ENCODE data around the gene NAE1. TPM values are rescaled to one million over a fixed set of nuclear protein-coding genes. Genes with fewer than 3 reads are reported as not detected.

The NAE1 gene
- total RNA-seq, 1 experiment from 2014 or later: 146 TPM

GRCh38 chr16:66802159-66802558 is 28.6 kb downstream of the NAE1 start:
- H3K4me1 Mint-ChIP-seq (ENCODE audit: low read depth, unreplicated experiment): no peaks in the 10 kb centered on the region
- POLR2A ChIA-PET: interaction anchor here (0.6 kb wide), 1 partner anchor 31 kb away, joined by 3 read pairs; no protein-coding TSS in a partner anchor
- CTCF ChIA-PET: interaction anchor here (0.7 kb wide), 1 partner anchor 1015 kb away, joined by 3 read pairs; no protein-coding TSS in a partner anchor
- H3K36me3 Mint-ChIP-seq (ENCODE audit: insufficient read depth, unreplicated experiment): peaks cover 26% of the 10 kb centered on the region
- intact Hi-C loops (cut with micrococcal nuclease; ENCODE audit: unreplicated experiment): no loop called here
- H3K9me3 Mint-ChIP-seq (ENCODE audit: unreplicated experiment): no peaks in the 10 kb centered on the region
- H3K27me3 ChIP-seq (replicated peaks; ENCODE audit: control insufficient read depth, insufficient read depth, low read length): no peaks in the 10 kb centered on the region
- no TSS peak for BruUV-seq (replicated peaks)
- no peaks in the 10 kb centered on the region for H3K4me1 ChIP-seq
- no peaks in the 10 kb centered on the region for H3K27me3 Mint-ChIP-seq (ENCODE audit: insufficient read depth, unreplicated experiment)
- TF ChIP-seq CTCF (IDR thresholded peaks at IDR 0.05; ENCODE audit: insufficient read depth in 1 of 2, low read depth in 1 of 2, low read length in 1 of 2, severe bottlenecking in 1 of 2, unreplicated experiment in 1 of 2): no peak
- no peak overlapping the region for H3K27ac Mint-ChIP-seq (ENCODE audit: unreplicated experiment)
- no peak for DNase-seq
- H3K36me3 ChIP-seq (ENCODE audit: control insufficient read depth, insufficient read depth, low read length): no peaks in the 10 kb centered on the region; the same call in 1 of the 2 replicates
- no peak overlapping the region for H3K4me3 Mint-ChIP-seq (ENCODE audit: unreplicated experiment)
- H3K9me3 ChIP-seq: no peaks in the 10 kb centered on the region
- no peak overlapping the region for H3K4me3 ChIP-seq (ENCODE audit: low read depth, low read length)

GRCh38 chr16:66801320-66802105 is 29.3 kb downstream of the NAE1 start, which contains the start of gene TERB1:
Gene TERB1 (minus strand): TSS chr16:66801584. CDS start chr16:66796798, 4,786 bp downstream.
- no peak within 1 kb of the TSS for H3K27ac Mint-ChIP-seq (ENCODE audit: unreplicated experiment)
- CTCF ChIA-PET: interaction anchor here (0.5 to 0.7 kb wide), 2 partner anchors 1015 to 1221 kb away, joined by 3 to 4 read pairs; no protein-coding TSS in a partner anchor
- peaks cover 26% of the 10 kb centered on the region for H3K36me3 Mint-ChIP-seq (ENCODE audit: insufficient read depth, unreplicated experiment)
- H3K4me1 Mint-ChIP-seq (ENCODE audit: low read depth, unreplicated experiment): no peaks in the 10 kb centered on the region
- POLR2A ChIA-PET: interaction anchor here (0.6 kb wide), 1 partner anchor 30 kb away, joined by 3 read pairs; no protein-coding TSS in a partner anchor
- no peaks in the 10 kb centered on the region for H3K9me3 Mint-ChIP-seq (ENCODE audit: unreplicated experiment)
- TF ChIP-seq CTCF (IDR thresholded peaks at IDR 0.05; ENCODE audit: insufficient read depth in 1 of 2, low read depth in 1 of 2, low read length in 1 of 2, severe bottlenecking in 1 of 2, unreplicated experiment in 1 of 2): no peak
- Histone ChIP-seq H3K4me3 (ENCODE audit: low read depth, low read length) (no peak within 1 kb of the TSS), H3K9me3 (no peaks in the 10 kb centered on the region), H3K27me3 (replicated peaks; ENCODE audit: control insufficient read depth, insufficient read depth, low read length) (no peaks in the 10 kb centered on the region), H3K36me3 (ENCODE audit: control insufficient read depth, insufficient read depth, low read length) (no peaks in the 10 kb centered on the region; the same call in 1 of the 2 replicates), H3K4me1 (no peaks in the 10 kb centered on the region)
- no peaks in the 10 kb centered on the region for H3K27me3 Mint-ChIP-seq (ENCODE audit: insufficient read depth, unreplicated experiment)
- no peak within 1 kb of the TSS for H3K4me3 Mint-ChIP-seq (ENCODE audit: unreplicated experiment)
- DNase-seq: no peak
- no TSS peak for BruUV-seq (replicated peaks)
- intact Hi-C loops (cut with micrococcal nuclease; ENCODE audit: unreplicated experiment): no loop called here

- DNase-seq: no peak
- no peaks in the 10 kb centered on the region for H3K4me1 Mint-ChIP-seq (ENCODE audit: low read depth, unreplicated experiment)
- no peaks in the 10 kb centered on the region for H3K4me1 ChIP-seq
- no peaks in the 10 kb centered on the region for H3K9me3 ChIP-seq
- H3K27me3 Mint-ChIP-seq (ENCODE audit: insufficient read depth, unreplicated experiment): no peaks in the 10 kb centered on the region
- no peak overlapping the region for H3K4me3 Mint-ChIP-seq (ENCODE audit: unreplicated experiment)
- H3K36me3 Mint-ChIP-seq (ENCODE audit: insufficient read depth, unreplicated experiment): peaks cover 25% of the 10 kb centered on the region
- BruUV-seq (replicated peaks): no TSS peak
- no peak for TF ChIP-seq CTCF (IDR thresholded peaks at IDR 0.05; ENCODE audit: insufficient read depth in 1 of 2, low read depth in 1 of 2, low read length in 1 of 2, severe bottlenecking in 1 of 2, unreplicated experiment in 1 of 2)
- no peaks in the 10 kb centered on the region; the same call in 1 of the 2 replicates for H3K36me3 ChIP-seq (ENCODE audit: control insufficient read depth, insufficient read depth, low read length)
- no peaks in the 10 kb centered on the region for H3K9me3 Mint-ChIP-seq (ENCODE audit: unreplicated experiment)
- H3K27me3 ChIP-seq (replicated peaks; ENCODE audit: control insufficient read depth, insufficient read depth, low read length): no peaks in the 10 kb centered on the region
- H3K27ac Mint-ChIP-seq (ENCODE audit: unreplicated experiment): no peak overlapping the region
- intact Hi-C loops (cut with micrococcal nuclease; ENCODE audit: unreplicated experiment): no loop called here
- ChIA-PET CTCF (interaction anchor here (0.5 kb wide), 1 partner anchor 1222 kb away, joined by 4 read pairs; no protein-coding TSS in a partner anchor), POLR2A (no interaction called here)
- H3K4me3 ChIP-seq (ENCODE audit: low read depth, low read length): no peak overlapping the region
Observed at GRCh38 chr16:66800856-66801255, 29.9 kb downstream of the NAE1 start.

Measured in Caco-2 (cell line).